Natural killer cell (primary cell): Measurements from ENCODE around the gene IGLON5. TPM values are rescaled to one million over a fixed set of nuclear protein-coding genes. Genes with fewer than 3 reads are reported as not detected.
A peak's percentile ranks its signal among the peaks of the same experiment; 100 is the strongest.

ENCODE experiments used
- ATAC-seq, 3 donors: fragments of 150-1000 bp in 2 of 3; fragments of 200-7000 bp in 1 of 3; cut with Tn5 transposase; 1 replicate in 1 of 3; 2 replicates in 2 of 3; pipeline ENCODE4 v1.10.0; 2021; ENCODE audit warnings: mild to moderate bottlenecking in 2 of 3, moderate library complexity in 2 of 3
- DNase-seq, 2 donors: peaks; one replicate each; pipeline versions ENCODE4 v3.0.0 to v3.0.0-alpha.2; 2013 to 2021; ENCODE audit warnings: mixed read lengths in 1 of 2
- H3K27ac ChIP-seq: one replicate; pipeline ENCODE4 v1.5.1; 2013; ENCODE audit warnings: mild to moderate bottlenecking, low read length
- H3K27me3 ChIP-seq: one replicate; pipeline ENCODE4 v1.6.1; 2013; ENCODE audit warnings: low read length; ENCODE audit not compliant: control insufficient read depth, insufficient read depth
- H3K36me3 ChIP-seq: one replicate; pipeline ENCODE4 v1.6.1; 2013; ENCODE audit warnings: low read length; ENCODE audit not compliant: control insufficient read depth, insufficient read depth
- H3K4me1 ChIP-seq: one replicate; pipeline ENCODE4 v1.6.1; 2013; ENCODE audit warnings: low read length; ENCODE audit not compliant: control insufficient read depth, insufficient read depth
- H3K4me3 ChIP-seq: one replicate; pipeline ENCODE4 v1.5.1; 2013; ENCODE audit warnings: low read length
- H3K9me3 ChIP-seq: one replicate; pipeline ENCODE4 v1.6.1; 2013; ENCODE audit warnings: low read length; ENCODE audit not compliant: control insufficient read depth, insufficient read depth
- H3K27ac Mint-ChIP-seq, 2 donors: one replicate each; pipeline ENCODE4 v1.8.0; 2022; ENCODE audit warnings: mild to moderate bottlenecking in 2 of 2, mixed read lengths in 2 of 2, moderate library complexity in 1 of 2
- H3K27me3 Mint-ChIP-seq, 2 donors: one replicate each; pipeline ENCODE4 v1.8.0; 2022; ENCODE audit warnings: low read depth in 2 of 2, mixed read lengths in 2 of 2
- H3K36me3 Mint-ChIP-seq: one replicate; pipeline ENCODE4 v1.8.0; 2022; ENCODE audit warnings: mixed read lengths
- H3K4me1 Mint-ChIP-seq, 2 donors: one replicate each; pipeline ENCODE4 v1.8.0; 2022; ENCODE audit warnings: mixed read lengths in 2 of 2
- H3K4me3 Mint-ChIP-seq: one replicate; pipeline ENCODE4 v1.8.0; 2022; ENCODE audit warnings: mild to moderate bottlenecking, moderate library complexity, mixed read lengths
- H3K9me3 Mint-ChIP-seq, 2 donors: one replicate each; pipeline ENCODE4 v1.8.0; 2022; ENCODE audit warnings: mixed read lengths in 2 of 2
- CTCF ChIP-seq: fragments of 200-600 bp; IDR thresholded peaks from one replicate; pipeline ENCODE4 v1.8.0; 2022; ENCODE audit warnings: antibody characterized with exemption
- whole genome bisulfite sequencing: methylation state at CpG from one replicate; pipeline ENCODE4 v1.1.7; 2013; ENCODE audit warnings: missing lambda C conversion rate; ENCODE audit not compliant: insufficient coverage; 5-methylcytosine and 5-hydroxymethylcytosine counted together
- intact Hi-C: fragments of 100-400 bp; cut with micrococcal nuclease; formaldehyde crosslinking; loops from one replicate; pipeline ENCODE4 v1.14.2; 2022
- total RNA-seq, 4 donors: library from RNA; stranded (reverse); fragments of 120-200 nt in 1 of 4; gene quantifications; one replicate each; pipeline versions ENCODE4 v1.2.3 to v1.2.4, GENCODE V29; 2013 to 2022

IGLON5 gene
- total RNA-seq, 3 donors from 2014 or later (not counting 1 experiment from before 2014, with no cell fraction given), result not detected

- Histone ChIP-seq H3K4me1 (peaks cover 36% of the 10 kb centered on the region), H3K36me3 (no peaks in the 10 kb centered on the region), H3K27me3 (no peaks in the 10 kb centered on the region), H3K27ac (no peak overlapping the region), H3K4me3 (no peak overlapping the region), H3K9me3 (no peaks in the 10 kb centered on the region)
- peak overlapping the region; percentile 70 for H3K4me3 Mint-ChIP-seq
- H3K27ac Mint-ChIP-seq, result peak overlapping the region in 1 of 2 donors; percentile 87
- TF ChIP-seq CTCF, result no peak
- ATAC-seq, result no peak
- intact Hi-C loops, result no loop called here
- peaks cover 0 to 8% of the 10 kb centered on the region in 2 donors for H3K27me3 Mint-ChIP-seq
- no peak for DNase-seq
- H3K4me1 Mint-ChIP-seq, result peaks cover 8 to 26% of the 10 kb centered on the region in 2 donors
- no peaks in the 10 kb centered on the region for H3K36me3 Mint-ChIP-seq
- H3K9me3 Mint-ChIP-seq, result no peaks in the 10 kb centered on the region
- WGBS, result 91% methylated on average over 18 of the region's 18 CpGs
These were observed 29.6 kb downstream of the IGLON5 start for GRCh38 chr19:51341066-51341465.

- DNase-seq (no peak), ATAC-seq (no peak)
- no peaks in the 10 kb centered on the region for H3K9me3 Mint-ChIP-seq
- H3K4me3 ChIP-seq, result no peak within 1 kb of the TSS
- no peak for TF ChIP-seq CTCF
- intact Hi-C loops, result no loop called here
- H3K36me3 ChIP-seq, result peaks cover 5% of the 10 kb centered on the region
- H3K4me1 Mint-ChIP-seq, result peaks cover 8 to 26% of the 10 kb centered on the region in 2 donors
- peaks cover 36% of the 10 kb centered on the region for H3K4me1 ChIP-seq
- H3K27me3 Mint-ChIP-seq, result peaks cover 0 to 8% of the 10 kb centered on the region in 2 donors
- WGBS, result 70% methylated on average over 3 of the region's 3 CpGs
- no peaks in the 10 kb centered on the region for H3K36me3 Mint-ChIP-seq
- H3K27ac ChIP-seq, result no peak within 1 kb of the TSS
- H3K27ac Mint-ChIP-seq, result peak within 1 kb of the TSS; percentile 37 to 87
- H3K27me3 ChIP-seq, result no peaks in the 10 kb centered on the region
- no peaks in the 10 kb centered on the region for H3K9me3 ChIP-seq
- peak within 1 kb of the TSS; percentile 70 for H3K4me3 Mint-ChIP-seq
These were observed 30.6 kb downstream of the IGLON5 start, which contains the start of gene VSIG10L for GRCh38 chr19:51341976-51342580. Gene VSIG10L, minus strand, starts transcription at chr19:51342139. Its CDS starts 15 bp downstream, at chr19:51342124.

- Mint-ChIP-seq H3K36me3 (no peaks in the 10 kb centered on the region), H3K9me3 (no peaks in the 10 kb centered on the region), H3K4me3 (peak overlapping the region; percentile 67), H3K27ac (peak overlapping the region in 1 of 2 donors; percentile 76), H3K4me1 (peaks cover 8 to 26% of the 10 kb centered on the region in 2 donors), H3K27me3 (peaks cover 0 to 8% of the 10 kb centered on the region in 2 donors)
- ATAC-seq (no peak), DNase-seq (no peak)
- Histone ChIP-seq H3K4me3 (no peak overlapping the region), H3K27ac (no peak overlapping the region), H3K27me3 (no peaks in the 10 kb centered on the region), H3K4me1 (peaks cover 36% of the 10 kb centered on the region), H3K36me3 (peaks cover 7% of the 10 kb centered on the region), H3K9me3 (no peaks in the 10 kb centered on the region)
- 66% methylated on average over 9 of the region's 9 CpGs for WGBS
- intact Hi-C loops, result no loop called here
- no peak for TF ChIP-seq CTCF
These were observed 31.5 kb downstream of the IGLON5 start for GRCh38 chr19:51342631-51343569.
